NCI-H1417 (cell line): ENCODE measurements around the gene NDUFAF2.
"Not testable (repeated sequence)": the region's sequence is repeated elsewhere in the genome, so short reads cannot be mapped to it uniquely, and the experiment has no call there.

Experiments
- DNase-seq, 3 experiments: peaks; one replicate each; lab custom pipeline; 2025; lab: John Stamatoyannopoulos, UW

The NDUFAF2 gene

DNA sequence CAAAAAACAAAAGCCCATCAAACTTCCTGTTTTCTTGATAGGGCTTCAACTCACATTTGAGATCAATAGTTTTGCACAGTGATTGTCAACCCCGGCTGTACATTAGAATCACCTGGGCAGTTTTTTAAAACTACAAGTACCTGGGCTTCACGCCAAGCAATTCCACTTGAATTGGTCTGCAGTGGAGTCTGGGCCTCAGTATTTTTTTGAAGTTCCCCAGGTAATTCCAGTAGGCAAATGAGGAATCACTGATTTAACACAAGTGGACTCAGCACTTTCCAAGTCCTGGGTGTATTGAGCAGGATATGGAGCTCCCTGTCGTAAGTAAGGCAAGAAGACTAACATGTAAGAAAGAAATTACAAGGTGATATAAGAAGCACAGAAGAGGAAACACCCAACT, 232.1 kb downstream of the NDUFAF2 start:
- peak in 2 of 3 experiments; percentile 1 to 35 for DNase-seq

DNA sequence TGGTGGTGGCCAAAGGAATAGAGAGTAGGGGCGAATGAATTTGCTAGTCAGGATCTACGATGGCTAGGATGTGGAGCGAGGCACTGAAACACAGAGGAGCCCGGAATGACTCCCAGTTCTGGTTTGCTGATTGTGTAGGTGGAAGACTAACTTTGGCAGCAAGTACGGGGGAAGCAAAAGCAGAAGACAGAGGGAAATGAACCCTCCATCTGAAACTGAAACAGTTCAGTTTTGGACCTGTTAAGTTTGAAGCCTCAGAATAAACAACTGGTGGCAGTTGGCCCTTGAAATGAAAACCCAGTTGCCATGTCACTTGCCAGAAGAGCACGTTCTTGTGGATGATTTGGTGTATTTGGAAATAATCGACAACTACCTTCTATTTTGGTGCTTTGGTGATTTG, 232.7 kb downstream of the NDUFAF2 start:
- DNase-seq: no peak

DNA sequence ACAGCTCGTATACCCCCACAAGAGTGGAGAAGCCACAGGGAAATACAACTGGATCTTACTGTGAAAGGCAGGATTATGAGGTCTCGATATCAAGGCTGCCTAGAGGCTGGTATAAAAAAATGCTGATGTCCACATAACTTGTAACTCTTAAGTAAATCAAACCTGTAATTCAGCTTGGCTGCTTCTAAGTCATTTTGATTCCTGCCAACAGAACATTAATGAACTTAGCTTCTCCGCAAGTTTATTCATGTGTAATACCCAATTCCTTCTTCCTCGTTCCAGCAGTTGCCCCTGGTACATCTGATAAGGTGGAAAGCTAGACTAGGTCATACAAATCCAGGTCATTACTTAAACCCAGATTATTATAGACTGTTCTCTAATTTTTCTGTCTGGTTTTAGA, 233.7 kb downstream of the NDUFAF2 start:
- no peak for DNase-seq

DNA sequence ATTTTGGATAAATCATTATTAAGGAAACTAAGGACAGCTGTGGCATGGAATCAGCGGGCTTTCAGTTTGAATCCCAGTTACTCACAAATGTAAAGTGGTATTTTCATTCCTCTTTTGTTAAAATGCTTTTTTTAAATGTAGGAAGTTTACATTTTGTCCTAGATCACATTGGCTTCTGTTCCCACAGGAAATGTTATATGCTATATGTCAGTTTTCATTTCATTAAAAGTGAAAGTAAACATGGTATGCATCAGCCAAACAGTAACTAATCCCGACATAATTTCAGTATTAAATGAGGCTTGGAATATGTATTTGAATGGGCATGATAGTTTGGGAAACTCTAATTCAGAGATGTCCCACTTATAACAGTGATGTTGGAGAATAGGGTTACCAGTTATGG, 235.9 kb downstream of the NDUFAF2 start:
- no peak for DNase-seq

DNA sequence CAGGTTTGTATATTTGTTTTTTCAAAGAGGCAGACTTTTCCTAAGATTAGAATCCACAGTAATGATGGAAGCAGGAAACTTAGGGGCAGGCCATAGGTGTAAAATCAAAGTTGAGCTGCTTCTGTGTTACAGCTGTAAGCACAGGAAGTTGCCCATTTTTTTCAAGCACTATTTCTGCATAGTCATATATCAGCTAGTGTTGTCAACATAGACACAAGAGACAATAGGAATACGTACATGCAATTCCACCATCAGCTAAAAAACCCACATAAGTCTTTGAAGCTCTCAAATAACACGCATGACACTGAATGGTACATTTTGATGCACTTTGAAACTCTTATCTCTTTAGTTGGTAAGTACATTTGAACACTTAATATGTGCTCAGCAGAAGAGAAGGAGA, 237.4 kb downstream of the NDUFAF2 start:
- peak in 1 of 3 experiments; percentile 2 for DNase-seq

DNA sequence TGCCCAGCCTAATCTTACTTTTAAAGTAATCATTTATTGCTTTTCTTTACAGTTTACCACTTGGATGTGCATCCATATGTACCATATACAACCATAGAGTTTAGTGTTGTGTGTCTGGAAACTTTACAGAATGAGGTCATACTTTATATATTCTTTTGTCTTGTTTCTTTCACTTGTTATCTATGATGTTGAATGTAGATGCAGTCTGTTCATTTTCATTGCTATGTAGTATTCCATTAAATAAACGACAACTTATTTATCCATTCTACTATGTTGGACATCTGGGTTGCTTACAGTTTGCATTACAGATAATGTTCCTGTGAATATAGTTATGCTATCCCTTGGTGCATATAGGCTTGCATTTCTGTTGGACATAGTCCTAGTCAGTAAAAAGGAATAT, 238.5 kb downstream of the NDUFAF2 start:
- no peak for DNase-seq

DNA sequence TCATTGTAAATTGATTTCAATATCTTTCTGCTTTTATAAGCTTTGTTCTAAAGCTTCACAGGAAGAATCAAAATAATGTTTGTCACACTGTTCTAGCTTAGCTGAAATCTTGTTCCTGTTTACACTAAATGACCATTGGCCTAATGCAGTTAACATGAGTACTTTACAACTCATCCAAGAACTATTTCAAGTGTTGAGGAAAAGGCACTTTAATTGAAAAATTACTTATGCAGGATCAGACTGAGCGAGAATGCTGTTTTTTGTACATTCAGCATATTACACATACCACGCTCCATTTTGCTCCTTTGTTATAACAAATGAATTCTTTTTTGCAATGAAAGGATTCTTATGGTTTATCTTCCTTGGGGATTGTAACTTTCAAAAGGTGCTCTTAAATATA, 239.7 kb downstream of the NDUFAF2 start:
- DNase-seq: no peak

DNA sequence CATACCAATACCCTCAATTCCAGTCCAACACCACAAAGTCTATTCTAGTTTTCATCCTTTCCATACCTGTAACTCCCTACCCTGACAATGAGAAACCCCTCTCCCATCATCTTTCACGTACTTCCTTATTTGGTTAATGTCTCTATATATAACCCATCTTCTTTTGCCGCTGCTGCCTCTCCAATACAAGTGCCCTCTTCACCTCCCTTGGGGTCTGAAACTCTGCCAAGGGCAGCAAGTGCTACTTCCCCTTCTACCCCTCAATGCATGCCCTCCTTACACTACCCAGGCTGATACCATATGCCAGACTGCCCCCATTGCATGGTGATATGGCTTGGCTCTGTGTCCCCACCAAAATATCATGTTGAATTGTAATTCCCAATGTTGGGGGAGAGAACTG, 241.6 kb downstream of the NDUFAF2 start:
- DNase-seq: no peak

DNA sequence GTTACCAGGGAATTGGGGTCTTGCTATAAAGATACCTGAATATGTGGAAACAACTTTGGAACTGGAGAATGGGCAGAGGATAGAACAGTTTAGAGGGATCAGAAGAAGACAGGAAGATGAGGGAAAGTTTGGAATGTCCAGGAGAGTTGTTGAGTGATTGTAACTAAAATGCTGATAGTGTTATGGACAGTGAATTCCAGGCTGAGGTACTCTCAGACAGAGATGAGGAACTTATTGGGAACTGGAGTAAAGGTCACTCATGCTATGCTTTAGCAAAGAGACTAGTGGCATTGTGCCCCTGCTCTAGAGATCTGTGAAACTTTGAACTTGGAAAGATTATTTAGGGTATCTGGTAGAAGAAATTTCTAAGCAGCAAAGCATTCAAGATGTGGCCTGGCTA, 242.3 kb downstream of the NDUFAF2 start:
- DNase-seq: not testable (repeated sequence)

DNA sequence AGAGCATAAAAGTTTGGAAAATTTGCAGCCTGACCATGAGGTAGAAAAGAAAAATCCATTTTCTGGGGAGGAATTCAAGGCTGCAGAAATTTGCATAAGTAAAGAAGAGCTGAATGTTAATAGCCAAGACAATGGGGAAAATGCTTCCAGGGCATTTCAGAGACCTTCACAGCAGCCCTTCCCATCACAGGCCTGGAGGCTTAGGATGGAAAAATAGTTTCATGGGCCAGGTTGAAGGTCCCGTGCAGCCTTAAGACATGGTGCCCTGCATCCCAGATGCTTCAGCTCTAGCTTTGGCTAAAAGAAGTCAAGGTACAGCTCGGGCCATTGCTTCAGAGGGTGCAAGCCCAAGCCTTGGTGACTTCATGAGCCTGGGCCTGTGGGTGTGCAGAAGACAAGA, 242.8 kb downstream of the NDUFAF2 start:
- not testable (repeated sequence) for DNase-seq

DNA sequence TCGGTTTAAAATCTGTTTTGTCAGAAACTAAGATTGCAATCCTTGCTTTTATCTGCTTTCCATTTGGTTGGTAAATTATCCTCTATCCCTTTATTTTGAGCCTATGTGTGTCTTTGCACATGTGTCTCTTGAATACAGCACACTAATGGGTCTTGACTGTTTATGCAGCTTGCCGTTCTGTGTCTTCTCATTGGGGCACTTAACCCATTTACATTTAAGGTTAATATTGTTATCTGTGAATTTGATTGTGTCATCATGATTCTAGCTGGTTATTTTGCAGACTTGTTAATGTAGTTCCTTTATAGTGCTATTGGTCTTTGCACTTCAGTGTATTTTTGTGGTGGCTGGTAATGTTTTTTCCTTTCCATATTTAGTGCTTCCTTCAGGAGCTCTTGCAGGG, 253.6 kb downstream of the NDUFAF2 start:
- no peak for DNase-seq

DNA sequence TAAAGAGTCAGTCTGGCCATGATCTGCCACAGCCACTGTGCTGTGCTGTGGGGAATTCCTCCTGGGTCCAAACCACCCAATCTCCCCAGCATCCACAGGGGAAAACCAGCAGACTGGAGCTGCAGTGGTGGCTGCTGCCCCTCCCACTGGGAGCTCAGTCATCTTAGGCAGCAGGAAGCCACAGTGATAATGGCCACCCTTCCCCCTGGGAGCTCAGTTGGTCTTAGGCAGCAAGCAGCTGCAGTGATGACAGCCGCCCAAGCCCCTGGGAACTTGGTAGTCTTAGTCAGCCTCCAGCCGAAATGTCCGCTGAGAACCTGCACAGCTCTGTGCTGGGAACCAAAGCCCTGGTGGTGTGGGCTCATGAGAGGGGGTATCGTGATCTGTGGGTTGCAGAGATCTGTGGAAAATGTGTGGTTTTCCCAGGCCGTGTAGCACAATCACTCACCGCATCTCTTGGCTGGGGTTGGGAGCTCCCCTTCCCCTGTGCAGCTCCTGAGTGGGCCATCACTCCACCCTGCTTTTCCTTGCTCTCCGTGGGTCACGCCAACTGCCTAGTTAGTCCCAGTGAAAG, 255.7 kb downstream of the NDUFAF2 start:
- DNase-seq: no peak

DNA sequence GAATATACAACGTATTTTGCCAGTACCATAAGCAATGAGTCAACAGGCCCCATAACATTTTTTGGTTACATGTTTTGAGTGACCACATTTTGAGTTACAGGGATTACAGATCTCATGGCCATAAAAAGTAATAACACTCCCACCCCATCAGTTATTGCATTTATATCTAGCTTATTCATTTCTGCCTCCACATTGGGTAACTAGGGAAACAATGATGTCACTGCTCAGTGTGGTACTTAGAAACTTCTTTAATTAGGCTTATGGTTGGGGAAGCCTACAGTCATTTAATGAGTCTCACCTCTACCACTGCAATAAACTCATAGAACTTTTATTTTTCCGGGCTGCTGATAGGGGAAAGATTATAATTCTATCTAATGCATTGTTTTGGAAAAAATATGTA, 257.2 kb downstream of the NDUFAF2 start:
- DNase-seq: no peak
